8988T (cell line): ENCODE data around the gene CELF4.
"Not testable (repeated sequence)": the region's sequence is repeated elsewhere in the genome, so short reads cannot be mapped to it uniquely, and the experiment has no call there.

Experiments
- DNase-seq: peaks from one replicate; pipeline ENCODE4 v3.0.0; 2011

The CELF4 gene

DNA sequence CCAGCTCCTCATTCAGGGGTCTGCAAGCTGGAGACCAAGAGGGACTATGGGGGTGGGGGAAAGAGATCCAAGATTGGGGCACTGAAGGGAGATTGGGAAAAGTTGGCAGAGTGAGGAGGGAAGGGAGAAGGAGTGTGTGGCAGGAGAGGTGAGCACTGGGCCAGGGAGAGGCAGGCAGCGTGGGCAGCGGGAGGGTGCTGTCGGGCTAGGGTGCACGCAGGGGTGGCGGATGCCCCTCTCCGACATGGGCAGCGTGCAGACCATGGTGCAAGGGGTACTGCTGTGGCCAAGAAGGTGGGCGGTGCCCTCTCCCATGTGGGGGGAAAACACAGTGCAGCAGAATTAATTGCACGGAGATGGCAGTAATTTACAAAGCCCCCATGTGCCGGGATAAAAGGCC, 74.1 kb downstream of the CELF4 start:
- DNase-seq, result no peak

- no peak for DNase-seq
These were observed 75.6 kb downstream of the CELF4 start for GRCh38 chr18:37489998-37490397.

- DNase-seq, result no peak
These were observed 76.6 kb downstream of the CELF4 start for GRCh38 chr18:37489011-37489410.

- no peak for DNase-seq
These were observed 78.2 kb downstream of the CELF4 start for GRCh38 chr18:37487400-37487867.

GRCh38 chr18:37486848-37487247, 78.8 kb downstream of the CELF4 start:
- no peak for DNase-seq

DNA sequence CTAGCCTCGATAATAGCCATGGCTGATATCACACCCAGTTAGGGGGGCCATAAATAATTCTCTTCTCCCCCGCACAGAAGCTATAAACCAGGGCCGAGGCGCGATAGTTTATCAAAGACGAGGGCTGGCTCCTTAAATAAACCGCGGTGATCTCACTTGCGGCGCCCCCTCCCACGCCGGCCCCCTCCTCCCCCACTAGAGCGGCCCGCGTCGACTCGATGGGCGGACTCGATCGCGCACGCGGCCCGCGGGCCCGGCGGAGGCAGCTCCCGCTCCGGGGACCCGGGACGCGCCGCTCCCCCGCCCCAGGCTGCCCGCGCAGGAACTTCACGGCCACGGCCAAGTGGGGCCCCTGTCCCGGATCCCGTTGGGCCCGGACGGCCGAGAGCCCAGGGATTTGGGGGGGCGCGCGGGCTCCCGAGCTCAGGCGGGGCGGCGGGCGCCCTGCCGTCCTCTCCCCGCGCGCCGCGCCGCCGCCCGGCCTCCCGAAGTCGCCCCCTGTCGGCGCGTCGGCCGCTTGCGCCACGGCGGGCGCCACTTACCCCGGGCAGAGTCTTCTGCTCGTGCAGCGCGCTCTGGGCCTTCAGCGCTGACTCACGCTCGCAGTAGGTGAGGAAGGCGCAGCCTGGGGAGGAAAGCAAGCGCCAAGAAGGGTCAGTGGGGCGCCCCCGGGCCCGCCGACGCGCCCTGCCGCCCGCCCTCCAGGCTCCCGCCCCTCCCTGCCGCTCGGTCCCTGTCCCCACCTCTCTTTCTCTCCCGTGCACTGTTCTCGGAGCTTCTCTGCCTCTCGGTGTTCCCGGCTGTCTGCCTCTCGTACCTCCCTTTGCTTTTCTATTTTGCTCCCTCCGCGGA, 80.4 kb downstream of the CELF4 start:
- DNase-seq, result no peak

GRCh38 chr18:37483984-37484819, 81.4 kb downstream of the CELF4 start:
- no peak for DNase-seq

DNA sequence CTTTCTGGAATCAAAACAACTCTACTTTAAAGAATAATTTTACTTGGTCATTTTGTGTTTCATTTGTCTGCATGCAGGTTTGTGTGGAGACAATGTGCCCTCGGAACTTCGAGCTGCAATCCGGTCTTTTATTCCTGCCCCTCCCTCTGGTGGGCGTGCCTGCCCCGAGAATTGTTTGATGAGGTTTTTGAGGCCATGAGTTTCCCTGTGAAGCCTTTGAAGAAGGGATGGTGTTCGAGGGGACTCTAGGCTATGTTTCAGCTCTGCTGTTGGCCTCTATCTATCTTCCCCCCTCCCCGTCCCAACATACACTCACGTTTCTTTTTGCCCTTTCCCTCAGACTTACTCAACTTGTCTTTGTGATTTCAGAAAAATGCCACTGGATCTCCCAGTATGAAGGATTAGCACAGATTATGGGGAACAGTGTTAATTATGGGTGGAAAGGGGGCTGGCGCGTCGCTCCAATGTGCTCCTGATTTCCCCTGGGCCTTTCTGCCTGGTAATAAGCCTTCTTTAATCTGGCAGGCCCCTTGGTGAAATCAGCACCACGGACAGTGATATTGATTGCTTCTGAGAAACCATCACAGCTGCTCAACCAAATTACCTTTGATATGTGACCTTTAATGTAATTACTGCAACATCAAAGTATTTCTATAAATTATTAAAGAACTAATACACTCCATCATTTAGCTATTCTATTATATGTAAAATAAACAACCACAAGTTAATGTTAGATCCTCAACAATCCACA, 82.2 kb downstream of the CELF4 start:
- DNase-seq, result no peak

DNA sequence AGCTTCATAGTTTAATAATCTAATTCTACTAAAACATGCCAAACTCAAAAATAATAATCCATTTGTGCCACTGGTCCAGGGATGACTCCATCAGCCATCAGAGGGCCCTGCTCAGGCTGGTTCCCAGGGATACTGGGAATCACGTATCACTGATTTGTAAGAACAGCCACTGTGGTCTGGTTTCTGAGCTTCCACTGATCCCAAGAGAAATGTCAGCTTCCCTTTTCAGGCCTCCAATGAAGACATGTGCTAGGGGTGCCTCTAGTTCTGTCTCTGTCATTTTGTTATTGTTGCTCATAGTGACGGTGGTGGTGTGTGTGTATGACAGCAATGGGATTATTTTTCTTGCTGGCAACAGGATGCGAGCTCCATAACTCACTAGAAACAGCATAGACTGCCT, 83.2 kb downstream of the CELF4 start:
- no peak for DNase-seq

DNA sequence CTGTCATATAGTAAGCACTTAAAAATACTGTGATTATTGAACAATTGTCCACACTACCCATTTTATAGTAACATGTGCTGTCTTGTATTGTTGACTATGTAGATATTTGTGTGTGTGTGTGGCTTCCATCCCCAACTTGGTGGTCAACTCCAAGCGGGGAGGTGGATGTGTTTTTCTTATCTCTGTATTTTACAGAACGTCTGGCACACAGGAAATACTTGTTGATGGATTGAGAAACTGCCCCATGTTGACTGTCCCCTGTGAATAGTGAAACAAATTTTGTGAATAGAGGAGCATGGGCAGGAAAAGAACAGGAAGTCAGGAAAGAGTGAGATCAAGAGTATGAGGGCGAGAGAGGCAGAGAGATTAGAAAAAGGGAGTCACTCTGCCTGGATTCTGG, 83.6 kb downstream of the CELF4 start:
- no peak for DNase-seq

DNA sequence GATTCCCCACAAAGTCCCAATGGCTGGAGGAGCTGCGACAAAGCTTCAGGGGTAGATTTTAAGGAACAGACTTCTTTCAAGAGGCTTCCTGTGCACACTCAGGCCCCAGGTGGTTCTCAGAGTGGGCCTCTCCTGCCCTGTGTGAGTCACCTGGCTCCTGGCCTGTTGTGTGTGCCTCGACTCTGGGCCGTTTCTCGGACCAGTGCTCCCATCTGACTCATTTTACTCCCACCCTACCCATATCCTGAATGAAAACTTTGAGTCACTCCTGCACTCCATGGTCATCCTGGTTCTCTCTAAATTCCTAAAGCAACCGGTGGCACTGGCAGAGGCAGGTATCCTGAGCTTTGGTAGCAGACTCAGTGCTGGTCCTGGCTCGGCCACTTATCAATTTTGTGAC, 84.1 kb downstream of the CELF4 start:
- DNase-seq, result peak; percentile 74

DNA sequence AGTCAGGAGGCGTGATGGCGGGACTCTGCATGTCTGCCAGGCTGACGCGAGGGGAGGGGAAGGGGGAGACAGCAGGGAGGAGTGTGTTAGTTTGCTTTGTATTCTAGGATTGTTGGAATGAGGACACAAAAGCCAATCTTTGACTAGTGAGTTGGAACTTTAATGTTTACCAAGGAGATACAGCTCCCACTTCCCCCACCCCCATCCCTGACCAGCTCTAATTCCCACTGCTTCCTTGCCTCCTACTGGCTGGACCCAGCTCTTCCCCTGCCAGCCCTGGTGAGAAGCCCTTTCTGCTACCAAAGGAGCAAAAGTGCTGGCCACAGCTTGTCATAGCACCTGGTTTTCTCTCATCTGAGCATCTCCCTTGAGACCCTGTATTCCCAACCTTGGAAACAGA, 84.5 kb downstream of the CELF4 start:
- DNase-seq, result no peak

GRCh38 chr18:37476611-37477295, 88.8 kb downstream of the CELF4 start:
- no peak for DNase-seq

DNA sequence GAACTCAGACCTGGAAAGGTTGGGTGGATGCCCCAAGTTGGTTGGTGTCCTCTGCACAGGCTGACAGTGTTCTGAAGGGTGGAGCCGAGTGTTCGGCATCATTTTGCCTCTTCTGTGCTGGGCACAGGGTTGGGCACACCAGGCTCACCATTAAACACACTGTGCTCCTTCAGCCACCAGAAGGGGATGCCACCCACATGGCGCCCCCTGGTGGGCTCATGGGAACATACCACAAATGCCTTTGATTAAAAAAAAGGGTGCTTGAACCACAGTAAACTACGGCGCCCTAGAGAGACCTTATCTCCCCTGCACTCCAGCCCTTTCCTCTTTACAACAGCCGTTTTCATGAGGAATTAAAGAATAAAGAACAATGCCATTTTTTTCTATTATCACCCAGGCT, 89.4 kb downstream of the CELF4 start:
- DNase-seq, result peak; percentile 66

DNA sequence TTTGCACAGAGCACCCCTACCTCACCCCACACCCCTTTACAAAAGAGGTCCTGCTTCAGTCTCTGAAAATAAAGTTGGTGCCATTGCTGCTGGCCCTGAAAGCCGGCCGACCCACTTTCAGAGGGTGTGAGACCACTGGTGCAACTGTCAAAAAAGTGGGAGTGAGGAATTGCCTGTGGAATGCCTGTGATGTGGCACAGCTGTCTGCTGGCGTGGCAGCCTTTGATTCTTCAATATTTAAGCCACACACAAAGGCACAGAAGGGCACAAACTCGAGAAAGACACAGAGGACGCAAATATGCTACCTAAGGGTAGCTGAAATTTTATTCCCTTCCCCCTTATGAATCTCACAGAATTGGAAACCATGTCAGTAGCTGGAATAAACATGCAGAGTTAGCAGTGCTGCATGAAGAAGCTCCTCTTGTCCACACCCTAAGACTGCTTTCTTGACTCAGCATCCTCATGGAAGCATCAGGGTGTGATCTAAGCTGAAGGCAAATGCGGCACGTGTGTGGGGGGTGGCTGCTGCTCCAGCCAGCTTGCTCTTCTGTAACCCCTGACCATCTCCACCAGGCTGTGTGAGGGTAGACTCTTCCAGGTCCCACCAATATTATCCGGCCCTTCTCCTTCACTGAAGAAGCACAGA, 92.3 kb downstream of the CELF4 start:
- no peak for DNase-seq

GRCh38 chr18:37471637-37472036, 94.0 kb downstream of the CELF4 start:
- DNase-seq, result no peak

DNA sequence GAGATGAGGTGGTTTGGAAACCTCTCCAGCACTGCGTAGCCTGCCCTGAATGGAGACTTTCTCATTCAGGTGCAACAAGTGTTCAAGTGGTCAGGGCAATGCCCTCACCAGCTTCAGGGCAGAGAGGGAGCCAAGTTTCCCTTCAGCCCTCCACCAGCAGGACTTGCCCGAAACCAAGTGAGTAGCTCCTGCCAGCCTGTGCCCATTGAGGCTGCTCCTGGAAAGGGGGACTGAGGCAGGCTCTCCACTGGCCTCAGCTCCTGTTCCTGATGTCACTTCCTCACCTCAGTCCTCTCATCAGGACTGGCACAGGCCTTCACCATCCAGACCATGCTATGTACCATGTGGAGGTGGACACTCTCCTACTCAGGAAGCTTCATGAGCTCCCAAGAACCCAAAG, 94.6 kb downstream of the CELF4 start:
- no peak for DNase-seq

DNA sequence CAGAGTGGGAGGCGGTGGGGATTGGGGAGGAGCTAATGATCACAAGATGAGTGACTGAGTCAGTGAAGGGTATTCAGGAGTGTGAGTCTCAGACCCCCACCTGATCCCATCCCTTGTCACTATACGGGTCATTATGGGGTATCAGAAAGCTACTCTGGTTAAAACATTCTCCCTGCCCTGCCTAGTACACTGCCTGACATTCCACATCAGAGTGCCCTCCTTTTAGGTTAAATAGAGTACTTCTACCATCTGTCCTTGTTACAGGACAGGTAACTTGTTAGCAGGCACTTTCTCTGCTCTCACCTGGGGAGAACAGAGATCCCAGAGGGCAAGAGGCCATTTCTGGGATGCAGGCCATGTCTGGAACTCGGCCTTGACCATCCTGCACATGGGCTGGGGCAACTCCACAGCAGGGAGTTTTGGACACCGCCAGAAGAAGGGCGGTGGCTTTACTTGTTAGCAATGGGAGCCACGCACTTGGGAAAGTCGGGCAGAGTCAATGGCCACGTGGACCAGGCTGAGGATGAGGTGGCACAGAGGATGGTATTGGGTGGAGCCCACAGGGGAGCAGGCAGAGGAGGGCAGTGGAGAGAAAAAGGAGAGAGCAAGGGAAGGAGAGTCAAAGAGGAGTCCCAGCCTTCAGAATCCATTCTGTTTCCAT, 98.5 kb downstream of the CELF4 start:
- no peak for DNase-seq

- no peak for DNase-seq
These were observed 99.6 kb downstream of the CELF4 start for GRCh38 chr18:37465958-37466357.

DNA sequence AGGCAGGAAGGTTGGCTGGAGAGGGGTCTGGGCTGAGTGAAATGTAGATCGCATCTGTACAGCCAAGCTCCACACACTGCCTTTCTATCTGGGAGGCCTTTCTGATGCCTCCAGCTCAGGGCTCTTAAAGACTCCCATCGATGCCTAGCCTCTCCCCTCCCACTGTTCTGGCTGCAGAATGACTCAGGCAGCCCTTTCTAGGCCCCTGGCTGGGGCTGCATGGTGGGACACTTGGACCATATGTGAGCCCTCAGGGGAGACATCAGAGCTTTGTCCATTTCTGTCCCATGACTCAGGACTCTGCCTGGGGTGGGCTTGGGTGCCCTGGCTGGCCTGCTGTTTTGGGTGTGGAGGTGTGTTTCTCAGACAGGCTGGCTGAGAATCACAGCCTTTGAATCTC, 101.3 kb downstream of the CELF4 start:
- DNase-seq, result no peak

DNA sequence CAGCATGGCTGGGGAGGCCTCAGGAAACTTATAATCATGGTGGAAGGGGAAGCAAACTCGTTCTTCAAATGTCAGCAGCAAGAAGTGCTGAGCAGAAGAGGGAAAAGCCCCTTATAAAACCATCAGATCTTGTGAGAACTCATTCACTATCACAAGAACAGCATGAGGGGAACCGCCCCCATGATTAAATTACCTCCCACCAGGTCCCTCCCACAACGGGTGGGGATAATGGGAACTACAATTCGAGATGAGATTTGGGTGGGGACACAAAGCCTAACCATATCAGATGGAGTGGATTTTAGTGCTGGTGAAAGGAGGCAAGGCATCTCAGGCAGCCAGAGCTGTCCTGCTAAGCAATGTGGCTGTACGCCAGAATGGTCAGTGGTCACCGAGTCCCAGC, 104.3 kb downstream of the CELF4 start:
- DNase-seq, result not testable (repeated sequence)

GRCh38 chr18:37460604-37461003, 105.0 kb downstream of the CELF4 start:
- DNase-seq, result no peak
